GM12878 (cell line): ENCODE measurements around the gene RALBP1.

Source experiments
- ATF7 ChIP-seq: fragments of 450-650 bp; IDR thresholded peaks from 2 replicates; pipeline ENCODE4 v1.6.1; 2016; ENCODE audit warnings: low read depth, mild to moderate bottlenecking
- BCLAF1 ChIP-seq: fragments of 450-650 bp; IDR thresholded peaks from 2 replicates; pipeline ENCODE4 v1.6.1; 2017; ENCODE audit warnings: antibody characterized with exemption, mild to moderate bottlenecking, moderate library complexity
- CTCF ChIP-seq, 3 experiments: IDR thresholded peaks in 2 of 3; conservative IDR thresholded peaks in 1 of 3; 2 replicates each; pipeline ENCODE4 v1.5.1; 2011; ENCODE audit warnings: low read depth in 3 of 3, low read length in 3 of 3, mild to moderate bottlenecking in 3 of 3, control low read depth in 2 of 3, moderate library complexity in 2 of 3, inconsistent platforms in 1 of 3, mixed read lengths in 1 of 3; ENCODE audit not compliant: control insufficient read depth in 2 of 3, insufficient read depth in 1 of 3; ENCODE audit errors: extremely low read depth in 1 of 3
- EP300 ChIP-seq, 2 experiments: fragments of 150-350 bp in 1 of 2; IDR thresholded peaks; 2 replicates each; pipeline ENCODE4 v1.6.1; 2011 to 2012; ENCODE audit warnings: low read depth in 2 of 2, low read length in 2 of 2, borderline replicate concordance in 1 of 2, improper control_type of control experiment in 1 of 2, inconsistent platforms in 1 of 2; ENCODE audit not compliant: control insufficient read depth in 1 of 2
- FOS ChIP-seq: IDR thresholded peaks from 3 replicates; pipeline ENCODE4 v1.6.1; 2011; ENCODE audit warnings: borderline replicate concordance; ENCODE audit not compliant: insufficient read length; ENCODE audit errors: extremely low read depth
- FOXM1 ChIP-seq: IDR thresholded peaks from 2 replicates; pipeline ENCODE4 v1.6.1; 2012; ENCODE audit warnings: low read depth, mild to moderate bottlenecking, inconsistent platforms, low read length, moderate library complexity
- RCOR1 ChIP-seq: conservative IDR thresholded peaks from 2 replicates; pipeline ENCODE4 v1.6.1; 2012; ENCODE audit warnings: low read depth, low read length, improper control_type of control experiment
- SIN3A ChIP-seq: IDR thresholded peaks from 2 replicates; pipeline ENCODE4 v1.6.1; 2012; ENCODE audit warnings: low read depth, low read length, improper control_type of control experiment
- SIX5 ChIP-seq: IDR thresholded peaks from 2 replicates; pipeline ENCODE4 v1.6.1; 2011; ENCODE audit warnings: mild to moderate bottlenecking, low read depth, low read length, moderate library complexity; ENCODE audit not compliant: severe bottlenecking
- ZNF207 ChIP-seq: fragments of 450-650 bp; IDR thresholded peaks from 2 replicates; pipeline ENCODE4 v1.6.1; 2014; ENCODE audit warnings: antibody characterized with exemption, mild to moderate bottlenecking, borderline replicate concordance
- TF ChIP-seq, protein P1 (sequence below): IDR thresholded peaks from 2 replicates; pipeline ENCODE4 v1.6.1; 2012; ENCODE audit warnings: improper control_type of control experiment, low read depth, low read length; ENCODE audit not compliant: insufficient replicate concordance

DNA sequence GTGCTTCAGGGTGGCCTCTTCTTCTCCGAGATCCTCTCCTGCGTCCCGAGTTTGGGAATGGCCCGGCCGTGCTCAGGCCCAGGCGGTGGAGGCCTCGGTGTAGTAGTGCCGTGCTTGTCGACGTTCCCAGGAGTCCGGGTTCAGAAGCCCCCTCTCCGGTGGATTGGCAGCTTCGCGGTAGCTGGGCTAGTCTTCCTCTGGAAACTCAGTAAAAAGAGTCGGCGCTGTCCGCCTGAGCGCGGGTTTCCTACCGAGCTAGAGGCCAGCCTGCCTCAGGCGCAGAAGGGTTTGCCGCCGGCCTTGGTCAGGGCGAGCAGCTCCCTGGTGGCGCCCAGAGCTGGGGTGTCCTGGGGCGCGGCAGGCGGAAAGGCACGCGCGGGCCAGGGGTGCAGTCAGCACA, 3.2 kb downstream of the RALBP1 start:
- no peak for TF ChIP-seq CTCF (IDR thresholded peaks at IDR 0.05 in 2 of 3, conservative IDR thresholded peaks at IDR 0.05 in 1 of 3; ENCODE audit: control insufficient read depth in 2 of 3, extremely low read depth in 1 of 3, insufficient read depth in 1 of 3, low read depth in 3 of 3, low read length in 3 of 3)
- TF ChIP-seq ATF7: no peak
- no peak for TF ChIP-seq EP300 (IDR thresholded peaks at IDR 0.05; ENCODE audit: borderline replicate concordance in 1 of 2, control insufficient read depth in 1 of 2, low read depth in 2 of 2, low read length in 2 of 2)
- no peak for TF ChIP-seq FOXM1
- TF ChIP-seq BCLAF1: no peak
- TF ChIP-seq, protein P1, sequence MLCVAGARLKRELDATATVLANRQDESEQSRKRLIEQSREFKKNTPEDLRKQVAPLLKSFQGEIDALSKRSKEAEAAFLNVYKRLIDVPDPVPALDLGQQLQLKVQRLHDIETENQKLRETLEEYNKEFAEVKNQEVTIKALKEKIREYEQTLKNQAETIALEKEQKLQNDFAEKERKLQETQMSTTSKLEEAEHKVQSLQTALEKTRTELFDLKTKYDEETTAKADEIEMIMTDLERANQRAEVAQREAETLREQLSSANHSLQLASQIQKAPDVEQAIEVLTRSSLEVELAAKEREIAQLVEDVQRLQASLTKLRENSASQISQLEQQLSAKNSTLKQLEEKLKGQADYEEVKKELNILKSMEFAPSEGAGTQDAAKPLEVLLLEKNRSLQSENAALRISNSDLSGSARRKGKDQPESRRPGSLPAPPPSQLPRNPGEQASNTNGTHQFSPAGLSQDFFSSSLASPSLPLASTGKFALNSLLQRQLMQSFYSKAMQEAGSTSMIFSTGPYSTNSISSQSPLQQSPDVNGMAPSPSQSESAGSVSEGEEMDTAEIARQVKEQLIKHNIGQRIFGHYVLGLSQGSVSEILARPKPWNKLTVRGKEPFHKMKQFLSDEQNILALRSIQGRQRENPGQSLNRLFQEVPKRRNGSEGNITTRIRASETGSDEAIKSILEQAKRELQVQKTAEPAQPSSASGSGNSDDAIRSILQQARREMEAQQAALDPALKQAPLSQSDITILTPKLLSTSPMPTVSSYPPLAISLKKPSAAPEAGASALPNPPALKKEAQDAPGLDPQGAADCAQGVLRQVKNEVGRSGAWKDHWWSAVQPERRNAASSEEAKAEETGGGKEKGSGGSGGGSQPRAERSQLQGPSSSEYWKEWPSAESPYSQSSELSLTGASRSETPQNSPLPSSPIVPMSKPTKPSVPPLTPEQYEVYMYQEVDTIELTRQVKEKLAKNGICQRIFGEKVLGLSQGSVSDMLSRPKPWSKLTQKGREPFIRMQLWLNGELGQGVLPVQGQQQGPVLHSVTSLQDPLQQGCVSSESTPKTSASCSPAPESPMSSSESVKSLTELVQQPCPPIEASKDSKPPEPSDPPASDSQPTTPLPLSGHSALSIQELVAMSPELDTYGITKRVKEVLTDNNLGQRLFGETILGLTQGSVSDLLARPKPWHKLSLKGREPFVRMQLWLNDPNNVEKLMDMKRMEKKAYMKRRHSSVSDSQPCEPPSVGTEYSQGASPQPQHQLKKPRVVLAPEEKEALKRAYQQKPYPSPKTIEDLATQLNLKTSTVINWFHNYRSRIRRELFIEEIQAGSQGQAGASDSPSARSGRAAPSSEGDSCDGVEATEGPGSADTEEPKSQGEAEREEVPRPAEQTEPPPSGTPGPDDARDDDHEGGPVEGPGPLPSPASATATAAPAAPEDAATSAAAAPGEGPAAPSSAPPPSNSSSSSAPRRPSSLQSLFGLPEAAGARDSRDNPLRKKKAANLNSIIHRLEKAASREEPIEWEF: no peak
- no peak for TF ChIP-seq SIX5
- no peak for TF ChIP-seq RCOR1
- no peak for TF ChIP-seq SIN3A
- no peak for TF ChIP-seq FOS
- no peak for TF ChIP-seq ZNF207
